ENCODE data around the gene CUL4A. TPM values are rescaled to one million over a fixed set of nuclear protein-coding genes. Genes with fewer than 3 reads are reported as not detected.

CUL4A gene
- total and polyA plus RNA-seq, 2 experiments from 2014 or later, result 67.3 to 197 TPM

GRCh38 chr13:113162783-113163685 lies 46.4 kb upstream of the CUL4A start:
- H3F3A ChIP-seq (ENCODE audit: insufficient read depth), result no peaks in the 10 kb centered on the region
- no peak overlapping the region for H3K27ac ChIP-seq
- H2AFZ ChIP-seq, result no peak overlapping the region
- H3K4me1 ChIP-seq (ENCODE audit: insufficient read depth), result no peaks in the 10 kb centered on the region
- WGBS, 2 experiments (ENCODE audit: low coverage in 1 of 2, low lambda C conversion rate in 2 of 2, missing lambda C conversion rate in 2 of 2), result 26 to 28% methylated on average over 20 to 25 of the region's 25 CpGs
- no peaks in the 10 kb centered on the region; the same call in none of the 2 replicates for H3K27me3 ChIP-seq (replicated peaks; ENCODE audit: insufficient read depth)
- no peak for DNase-seq
- no peak overlapping the region for H3K9ac ChIP-seq
- TF ChIP-seq EZH2phosphoT487 (IDR thresholded peaks at IDR 0.05; ENCODE audit: insufficient read depth, low read depth) (no peak), EZH2 (IDR thresholded peaks at IDR 0.05; ENCODE audit: insufficient read depth, poor library complexity, severe bottlenecking) (no peak)
- H3K79me2 ChIP-seq (ENCODE audit: insufficient read depth), result no peaks in the 10 kb centered on the region
- no peak overlapping the region for H3K4me3 ChIP-seq
- in situ Hi-C loops (cut with MboI), result no loop called here
- no peak overlapping the region for H3K4me2 ChIP-seq (ENCODE audit: unreplicated experiment)
- no peaks in the 10 kb centered on the region for H3K9me2 ChIP-seq (ENCODE audit: insufficient read depth)
- H3K9me3 ChIP-seq (ENCODE audit: low read depth), result no peaks in the 10 kb centered on the region
- no peaks in the 10 kb centered on the region for H3K36me3 ChIP-seq (ENCODE audit: low read depth)
- H4K20me1 ChIP-seq (ENCODE audit: insufficient read depth), result no peaks in the 10 kb centered on the region

- Histone ChIP-seq H3K4me1 (ENCODE audit: insufficient read depth) (no peaks in the 10 kb centered on the region), H3K27me3 (replicated peaks; ENCODE audit: insufficient read depth) (no peaks in the 10 kb centered on the region; the same call in none of the 2 replicates), H3K9me3 (ENCODE audit: low read depth) (no peaks in the 10 kb centered on the region), H2AFZ (no peak overlapping the region), H3F3A (ENCODE audit: insufficient read depth) (no peaks in the 10 kb centered on the region), H3K4me3 (no peak overlapping the region), H3K36me3 (ENCODE audit: low read depth) (0 out of 2 replicates have a peak, but pooled peaks cover 4% of the 10 kb centered on the region), H3K9me2 (ENCODE audit: insufficient read depth) (no peaks in the 10 kb centered on the region), H3K4me2 (ENCODE audit: unreplicated experiment) (no peak overlapping the region), H4K20me1 (ENCODE audit: insufficient read depth) (no peaks in the 10 kb centered on the region), H3K9ac (no peak overlapping the region), H3K27ac (no peak overlapping the region), H3K79me2 (ENCODE audit: insufficient read depth) (no peaks in the 10 kb centered on the region)
- DNase-seq, result no peak
- TF ChIP-seq EZH2phosphoT487 (IDR thresholded peaks at IDR 0.05; ENCODE audit: insufficient read depth, low read depth), result no peak
- no peak for TF ChIP-seq EZH2 (IDR thresholded peaks at IDR 0.05; ENCODE audit: insufficient read depth, poor library complexity, severe bottlenecking)
- in situ Hi-C loops (cut with MboI), result no loop called here
- WGBS, 2 experiments (ENCODE audit: low coverage in 1 of 2, low lambda C conversion rate in 2 of 2, missing lambda C conversion rate in 2 of 2), result 85 to 88% methylated on average over 12 of the region's 12 CpGs
Observed at GRCh38 chr13:113164492-113164891, 44.9 kb upstream of the CUL4A start.

GRCh38 chr13:113166266-113166665 lies 43.1 kb upstream of the CUL4A start:
- 87 to 93% methylated on average over 10 of the region's 10 CpGs for WGBS, 2 experiments (ENCODE audit: low coverage in 1 of 2, low lambda C conversion rate in 2 of 2, missing lambda C conversion rate in 2 of 2)
- no peaks in the 10 kb centered on the region for H4K20me1 ChIP-seq (ENCODE audit: insufficient read depth)
- H3K4me2 ChIP-seq (ENCODE audit: unreplicated experiment), result no peak overlapping the region
- no peak overlapping the region for H3K27ac ChIP-seq
- H3K4me3 ChIP-seq, result no peak overlapping the region
- TF ChIP-seq EZH2phosphoT487 (IDR thresholded peaks at IDR 0.05; ENCODE audit: insufficient read depth, low read depth) (no peak), EZH2 (IDR thresholded peaks at IDR 0.05; ENCODE audit: insufficient read depth, poor library complexity, severe bottlenecking) (no peak)
- no peaks in the 10 kb centered on the region for H3K9me3 ChIP-seq (ENCODE audit: low read depth)
- H3K4me1 ChIP-seq (ENCODE audit: insufficient read depth), result no peaks in the 10 kb centered on the region
- no peak overlapping the region for H2AFZ ChIP-seq
- in situ Hi-C loops (cut with MboI), result no loop called here
- H3K27me3 ChIP-seq (replicated peaks; ENCODE audit: insufficient read depth), result no peaks in the 10 kb centered on the region; the same call in 1 of the 2 replicates
- no peaks in the 10 kb centered on the region for H3K9me2 ChIP-seq (ENCODE audit: insufficient read depth)
- H3K79me2 ChIP-seq (ENCODE audit: insufficient read depth), result no peaks in the 10 kb centered on the region
- no peak overlapping the region for H3K9ac ChIP-seq
- DNase-seq, result no peak
- no peaks in the 10 kb centered on the region for H3F3A ChIP-seq (ENCODE audit: insufficient read depth)
- peaks cover 8% of the 10 kb centered on the region; the same call in 1 of the 2 replicates for H3K36me3 ChIP-seq (ENCODE audit: low read depth)

- Histone ChIP-seq H3K9me3 (ENCODE audit: low read depth) (no peaks in the 10 kb centered on the region), H3F3A (ENCODE audit: insufficient read depth) (no peaks in the 10 kb centered on the region), H3K27ac (no peak overlapping the region), H3K79me2 (ENCODE audit: insufficient read depth) (no peaks in the 10 kb centered on the region), H3K4me1 (ENCODE audit: insufficient read depth) (no peaks in the 10 kb centered on the region), H3K27me3 (replicated peaks; ENCODE audit: insufficient read depth) (no peaks in the 10 kb centered on the region; the same call in 1 of the 2 replicates), H3K9ac (no peak overlapping the region), H2AFZ (no peak overlapping the region), H3K4me2 (ENCODE audit: unreplicated experiment) (no peak overlapping the region), H4K20me1 (ENCODE audit: insufficient read depth) (no peaks in the 10 kb centered on the region), H3K4me3 (no peak overlapping the region), H3K9me2 (ENCODE audit: insufficient read depth) (no peaks in the 10 kb centered on the region), H3K36me3 (ENCODE audit: low read depth) (peaks cover 8% of the 10 kb centered on the region; the same call in 1 of the 2 replicates)
- 81 to 86% methylated on average over 5 of the region's 5 CpGs for WGBS, 2 experiments (ENCODE audit: low coverage in 1 of 2, low lambda C conversion rate in 2 of 2, missing lambda C conversion rate in 2 of 2)
- DNase-seq, result no peak
- TF ChIP-seq EZH2 (IDR thresholded peaks at IDR 0.05; ENCODE audit: insufficient read depth, poor library complexity, severe bottlenecking), result no peak
- TF ChIP-seq EZH2phosphoT487 (IDR thresholded peaks at IDR 0.05; ENCODE audit: insufficient read depth, low read depth), result no peak
- in situ Hi-C loops (cut with MboI), result no loop called here
Observed at GRCh38 chr13:113166681-113167080, 42.7 kb upstream of the CUL4A start.
